ENCODE measurements around the gene NCOA6.

DNA sequence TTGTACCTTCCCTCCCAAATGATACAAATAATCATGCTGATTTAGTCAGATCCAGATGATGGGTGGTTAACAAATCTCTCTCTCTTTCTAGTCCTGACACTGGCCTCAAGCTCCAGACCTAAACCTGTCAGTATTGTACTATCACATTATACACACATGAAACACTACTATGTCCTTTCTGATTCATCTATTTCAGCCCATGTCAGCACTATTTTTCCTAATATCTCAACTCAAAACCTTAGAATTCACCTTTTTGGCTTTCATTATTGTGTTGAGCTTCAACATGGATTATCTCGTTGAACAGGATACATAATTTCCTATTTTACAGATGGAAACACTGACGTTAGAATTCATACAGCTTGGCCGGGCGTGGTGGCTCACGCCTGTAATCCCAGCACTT, 152.0 kb downstream of the NCOA6 start:
- TF ChIP-seq, protein P1, sequence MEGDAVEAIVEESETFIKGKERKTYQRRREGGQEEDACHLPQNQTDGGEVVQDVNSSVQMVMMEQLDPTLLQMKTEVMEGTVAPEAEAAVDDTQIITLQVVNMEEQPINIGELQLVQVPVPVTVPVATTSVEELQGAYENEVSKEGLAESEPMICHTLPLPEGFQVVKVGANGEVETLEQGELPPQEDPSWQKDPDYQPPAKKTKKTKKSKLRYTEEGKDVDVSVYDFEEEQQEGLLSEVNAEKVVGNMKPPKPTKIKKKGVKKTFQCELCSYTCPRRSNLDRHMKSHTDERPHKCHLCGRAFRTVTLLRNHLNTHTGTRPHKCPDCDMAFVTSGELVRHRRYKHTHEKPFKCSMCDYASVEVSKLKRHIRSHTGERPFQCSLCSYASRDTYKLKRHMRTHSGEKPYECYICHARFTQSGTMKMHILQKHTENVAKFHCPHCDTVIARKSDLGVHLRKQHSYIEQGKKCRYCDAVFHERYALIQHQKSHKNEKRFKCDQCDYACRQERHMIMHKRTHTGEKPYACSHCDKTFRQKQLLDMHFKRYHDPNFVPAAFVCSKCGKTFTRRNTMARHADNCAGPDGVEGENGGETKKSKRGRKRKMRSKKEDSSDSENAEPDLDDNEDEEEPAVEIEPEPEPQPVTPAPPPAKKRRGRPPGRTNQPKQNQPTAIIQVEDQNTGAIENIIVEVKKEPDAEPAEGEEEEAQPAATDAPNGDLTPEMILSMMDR (IDR thresholded peaks at IDR 0.05; ENCODE audit: poor library complexity, severe bottlenecking), result no peak
- no peak for TF ChIP-seq POLR2AphosphoS5 (IDR thresholded peaks at IDR 0.05)
- no peak for TF ChIP-seq SMC3 (conservative IDR thresholded peaks at IDR 0.05; ENCODE audit: poor library complexity)
- TF ChIP-seq MXI1 (conservative IDR thresholded peaks at IDR 0.05; ENCODE audit: poor library complexity, severe bottlenecking), result no peak
- TF ChIP-seq EZH2 (IDR thresholded peaks at IDR 0.05; ENCODE audit: borderline replicate concordance, insufficient read depth, low read length, poor library complexity, severe bottlenecking), result no peak
- TF ChIP-seq, protein P2, sequence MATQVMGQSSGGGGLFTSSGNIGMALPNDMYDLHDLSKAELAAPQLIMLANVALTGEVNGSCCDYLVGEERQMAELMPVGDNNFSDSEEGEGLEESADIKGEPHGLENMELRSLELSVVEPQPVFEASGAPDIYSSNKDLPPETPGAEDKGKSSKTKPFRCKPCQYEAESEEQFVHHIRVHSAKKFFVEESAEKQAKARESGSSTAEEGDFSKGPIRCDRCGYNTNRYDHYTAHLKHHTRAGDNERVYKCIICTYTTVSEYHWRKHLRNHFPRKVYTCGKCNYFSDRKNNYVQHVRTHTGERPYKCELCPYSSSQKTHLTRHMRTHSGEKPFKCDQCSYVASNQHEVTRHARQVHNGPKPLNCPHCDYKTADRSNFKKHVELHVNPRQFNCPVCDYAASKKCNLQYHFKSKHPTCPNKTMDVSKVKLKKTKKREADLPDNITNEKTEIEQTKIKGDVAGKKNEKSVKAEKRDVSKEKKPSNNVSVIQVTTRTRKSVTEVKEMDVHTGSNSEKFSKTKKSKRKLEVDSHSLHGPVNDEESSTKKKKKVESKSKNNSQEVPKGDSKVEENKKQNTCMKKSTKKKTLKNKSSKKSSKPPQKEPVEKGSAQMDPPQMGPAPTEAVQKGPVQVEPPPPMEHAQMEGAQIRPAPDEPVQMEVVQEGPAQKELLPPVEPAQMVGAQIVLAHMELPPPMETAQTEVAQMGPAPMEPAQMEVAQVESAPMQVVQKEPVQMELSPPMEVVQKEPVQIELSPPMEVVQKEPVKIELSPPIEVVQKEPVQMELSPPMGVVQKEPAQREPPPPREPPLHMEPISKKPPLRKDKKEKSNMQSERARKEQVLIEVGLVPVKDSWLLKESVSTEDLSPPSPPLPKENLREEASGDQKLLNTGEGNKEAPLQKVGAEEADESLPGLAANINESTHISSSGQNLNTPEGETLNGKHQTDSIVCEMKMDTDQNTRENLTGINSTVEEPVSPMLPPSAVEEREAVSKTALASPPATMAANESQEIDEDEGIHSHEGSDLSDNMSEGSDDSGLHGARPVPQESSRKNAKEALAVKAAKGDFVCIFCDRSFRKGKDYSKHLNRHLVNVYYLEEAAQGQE (IDR thresholded peaks at IDR 0.05; ENCODE audit: borderline replicate concordance), result no peak
- TF ChIP-seq RAD21 (conservative IDR thresholded peaks at IDR 0.05), result no peak
- no peak for TF ChIP-seq EP300 (conservative IDR thresholded peaks at IDR 0.05; ENCODE audit: poor library complexity, severe bottlenecking)
- TF ChIP-seq TAF1 (IDR thresholded peaks at IDR 0.05; ENCODE audit: low read depth), result no peak
